Keratinocyte (primary cell): ENCODE results near the gene TRPM3. TPM values are rescaled to one million over a fixed set of nuclear protein-coding genes. Genes with fewer than 3 reads are reported as not detected.

Experiments used
- DNase-seq: peaks from one replicate; pipeline ENCODE4 v3.0.0-alpha.2; 2011; ENCODE audit warnings: low read depth, missing footprints, low spot score
- FAIRE-seq: peaks from 2 replicates; lab custom pipeline; 2011; peaks lifted over from hg19 to GRCh38; lab: Jason Lieb, UNC
- H2AFZ ChIP-seq: 2 replicates; pipeline ENCODE4 v1.6.0; 2012; ENCODE audit warnings: low read length, control low read depth, inconsistent platforms; ENCODE audit not compliant: control insufficient read depth
- H3K27ac ChIP-seq: 2 replicates; pipeline ENCODE4 v1.5.1; 2011; ENCODE audit warnings: low read length; ENCODE audit not compliant: control insufficient read depth, insufficient read depth
- H3K27me3 ChIP-seq: 3 replicates; pipeline ENCODE4 v1.6.0; 2011; ENCODE audit warnings: low read length; ENCODE audit not compliant: control insufficient read depth, insufficient read depth; ENCODE audit errors: extremely low read depth
- H3K36me3 ChIP-seq, 2 experiments: 2 replicates in 1 of 2; 3 replicates in 1 of 2; pipeline ENCODE4 v1.5.1; 2011; ENCODE audit warnings: low read length in 2 of 2, mild to moderate bottlenecking in 1 of 2; ENCODE audit not compliant: control insufficient read depth in 2 of 2, insufficient read depth in 2 of 2; ENCODE audit errors: extremely low read depth in 1 of 2
- H3K4me1 ChIP-seq: 3 replicates; pipeline ENCODE4 v1.5.1; 2011; ENCODE audit warnings: low read length; ENCODE audit not compliant: control insufficient read depth, insufficient read depth; ENCODE audit errors: extremely low read depth
- H3K4me2 ChIP-seq: 3 replicates; pipeline ENCODE4 v1.6.0; 2011; ENCODE audit warnings: low read depth, low read length; ENCODE audit not compliant: control insufficient read depth, insufficient read depth; ENCODE audit errors: extremely low read depth
- H3K4me3 ChIP-seq, 3 experiments: fragments of 200-600 bp in 1 of 3; sonication (generic) in 1 of 3; 2 replicates in 2 of 3; 3 replicates in 1 of 3; pipeline ENCODE4 v1.5.1; 2011 to 2016; ENCODE audit warnings: low read length in 3 of 3, mild to moderate bottlenecking in 3 of 3, control low read depth in 2 of 3, inconsistent platforms in 1 of 3, low read depth in 1 of 3, mixed read lengths in 1 of 3, mixed run types in 1 of 3, moderate library complexity in 1 of 3; ENCODE audit not compliant: control insufficient read depth in 2 of 3, insufficient read depth in 2 of 3; ENCODE audit errors: extremely low read depth in 1 of 3
- H3K79me2 ChIP-seq: 2 replicates; pipeline ENCODE4 v1.6.0; 2012; ENCODE audit warnings: low read length; ENCODE audit not compliant: control insufficient read depth, insufficient read depth
- H3K9ac ChIP-seq: 3 replicates; pipeline ENCODE4 v1.6.0; 2011; ENCODE audit warnings: low read length; ENCODE audit not compliant: control insufficient read depth, insufficient read depth; ENCODE audit errors: extremely low read depth
- H3K9me1 ChIP-seq: 3 replicates; pipeline ENCODE4 v1.6.0; 2011; ENCODE audit warnings: low read length; ENCODE audit not compliant: control insufficient read depth, insufficient read depth; ENCODE audit errors: extremely low read depth
- H3K9me3 ChIP-seq: 2 replicates; pipeline ENCODE4 v1.5.1; 2012; ENCODE audit warnings: low read depth, low read length; ENCODE audit not compliant: control insufficient read depth
- H4K20me1 ChIP-seq: 3 replicates; pipeline ENCODE4 v1.6.0; 2011; ENCODE audit warnings: low read length; ENCODE audit not compliant: control insufficient read depth, insufficient read depth; ENCODE audit errors: extremely low read depth
- CTCF ChIP-seq, 3 experiments: IDR thresholded peaks in 1 of 3; conservative IDR thresholded peaks in 1 of 3; optimal IDR thresholded peaks in 1 of 3; 2 replicates in 2 of 3; 3 replicates in 1 of 3; pipeline versions ENCODE3 to v1.5.1; 2011; ENCODE audit warnings: low read length in 3 of 3, mild to moderate bottlenecking in 3 of 3, moderate library complexity in 2 of 3, control low read depth in 1 of 3, inconsistent platforms in 1 of 3; ENCODE audit not compliant: insufficient read depth in 2 of 3; ENCODE audit errors: extremely low read depth in 1 of 3
- EZH2 ChIP-seq: IDR thresholded peaks from one replicate; pipeline ENCODE4 v1.6.1; 2012; ENCODE audit warnings: inconsistent platforms, mild to moderate bottlenecking, low read length, moderate library complexity
- dilution Hi-C: fragments of 300-500 bp; cut with MboI; formaldehyde crosslinking; loops from one replicate; pipeline ENCODE4 v1.7.0; 2020; ENCODE audit warnings: low sequenced_read_pairs; ENCODE audit not compliant: extremely low pct_ligation_motif_present
- polyA plus RNA-seq, 5 experiments: library from polyadenylated mRNA; depleted of rRNA in 3 of 5; stranded (reverse) in 3 of 5; stranded (forward) in 1 of 5; unstranded in 1 of 5; fragments of >200 nt; gene quantifications; 1 replicate in 1 of 5; 2 replicates in 3 of 5; 3 replicates in 1 of 5; pipeline versions ENCODE4 v1.2.1 to v1.2.3, GENCODE V29; 2011 to 2012; ENCODE audit warnings: missing spikeins in 2 of 5, low read depth in 1 of 5, low replicate concordance in 1 of 5

The TRPM3 gene
- polyA plus RNA-seq, 1 donor (not counting 4 experiments of a cell fraction or from before 2014, with no cell fraction given) = 0.03 TPM

- dilution Hi-C loops = loop anchor here (25.0 kb wide), 1 partner anchor 100 kb away; no protein-coding TSS in a partner anchor
- Histone ChIP-seq H3K4me3 (no peak overlapping the region), H3K9me3 (no peaks in the 10 kb centered on the region), H2AFZ (no peak overlapping the region), H3K4me1 (no peaks in the 10 kb centered on the region), H3K9me1 (no peaks in the 10 kb centered on the region), H3K27me3 (no peaks in the 10 kb centered on the region), H4K20me1 (no peaks in the 10 kb centered on the region), H3K79me2 (no peaks in the 10 kb centered on the region), H3K36me3 (no peaks in the 10 kb centered on the region), H3K9ac (no peak overlapping the region), H3K4me2 (no peak overlapping the region), H3K27ac (no peak overlapping the region)
- DNase-seq (no peak), FAIRE-seq (no peak)
- TF ChIP-seq CTCF (optimal IDR thresholded peaks at IDR 0.05 in 1 of 3, IDR thresholded peaks at IDR 0.05 in 1 of 3, conservative IDR thresholded peaks at IDR 0.05 in 1 of 3; ENCODE audit: extremely low read depth in 1 of 3, insufficient read depth in 2 of 3, low read length in 3 of 3) (no peak), EZH2 (no peak)
Measured at GRCh38 chr9:70511858-70512257, 609.6 kb downstream of the TRPM3 start.

GRCh38 chr9:70510157-70510770 is 611.2 kb downstream of the TRPM3 start:
- Histone ChIP-seq H3K79me2 (no peaks in the 10 kb centered on the region), H2AFZ (no peak overlapping the region), H3K36me3 (no peaks in the 10 kb centered on the region), H3K9ac (no peak overlapping the region), H3K9me1 (no peaks in the 10 kb centered on the region), H3K9me3 (no peaks in the 10 kb centered on the region), H4K20me1 (no peaks in the 10 kb centered on the region), H3K27me3 (no peaks in the 10 kb centered on the region), H3K4me1 (no peaks in the 10 kb centered on the region), H3K4me3 (no peak overlapping the region), H3K27ac (no peak overlapping the region), H3K4me2 (no peak overlapping the region)
- dilution Hi-C loops = loop anchor here (25.0 kb wide), 1 partner anchor 102 kb away; no protein-coding TSS in a partner anchor
- FAIRE-seq (peak; percentile 55), DNase-seq (no peak)
- TF ChIP-seq CTCF (optimal IDR thresholded peaks at IDR 0.05 in 1 of 3, IDR thresholded peaks at IDR 0.05 in 1 of 3, conservative IDR thresholded peaks at IDR 0.05 in 1 of 3; ENCODE audit: extremely low read depth in 1 of 3, insufficient read depth in 2 of 3, low read length in 3 of 3) = peak; percentile 66 to 88 (median 68)
- TF ChIP-seq EZH2 = no peak
